Measurements from ENCODE around the gene GRK4. TPM values are rescaled to one million over a fixed set of nuclear protein-coding genes. Genes with fewer than 3 reads are reported as not detected.
A peak's percentile ranks its signal among the peaks of the same experiment; 100 is the strongest.

GRK4 gene
- total RNA-seq, 5 donors from 2014 or later (not counting 1 experiment from before 2014, with no cell fraction given): 1.8 to 4.8 (median 2.5) TPM

DNA sequence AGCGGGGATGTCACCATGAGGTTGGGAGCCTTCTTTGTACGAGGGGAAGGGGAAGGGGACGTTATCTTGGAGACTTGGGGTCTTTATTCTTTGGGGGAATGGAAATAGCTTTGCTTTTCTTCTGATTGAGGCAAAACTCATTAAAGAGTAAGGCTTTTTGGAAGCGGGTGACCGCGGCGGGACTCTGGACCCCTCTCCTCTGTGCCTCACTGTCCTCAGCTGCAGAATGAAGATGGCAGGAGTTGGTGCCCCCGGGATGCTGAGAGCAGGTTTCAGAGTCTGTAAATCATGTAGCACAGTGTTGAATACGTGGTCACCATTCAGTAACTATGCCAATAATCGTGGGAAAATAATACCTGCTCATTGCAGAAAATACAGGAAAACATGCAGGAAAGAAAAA, 78.9 kb downstream of the GRK4 start:
- H3K9me3 ChIP-seq: no peaks in the 10 kb centered on the region
- H3K27me3 ChIP-seq (replicated peaks in 1 of 2; ENCODE audit: control insufficient read depth in 2 of 2, extremely low read depth in 1 of 2, insufficient read depth in 2 of 2, low read length in 1 of 2): peaks cover 0 to 13% of the 10 kb centered on the region in 2 experiments
- ChIA-PET POLR2A (no interaction called here), CTCF (interaction anchor here in 1 of 2 donors (1.1 to 1.7 kb wide), 2 partner anchors 12 to 65 kb away, joined by 4 to 6 read pairs; no protein-coding TSS in a partner anchor)
- Mint-ChIP-seq H3K4me1 (peaks cover 50 to 62% (median 56%) of the 10 kb centered on the region in 3 donors), H3K36me3 (peaks cover 4% of the 10 kb centered on the region), H3K27me3 (peaks cover 0 to 4% of the 10 kb centered on the region in 2 donors), H3K4me3 (peak overlapping the region; percentile 79 to 93 (median 81)), H3K27ac (peak overlapping the region in 1 of 2 donors; percentile 85), H3K9me3 (peaks cover 0 to 5% (median 0%) of the 10 kb centered on the region in 3 donors)
- DNase-seq (no peak), ATAC-seq (replicated peaks in 1 of 4) (no peak)
- peaks cover 5 to 59% of the 10 kb centered on the region in 2 experiments for H3K4me1 ChIP-seq (ENCODE audit: control insufficient read depth in 1 of 2, extremely low read depth in 1 of 2, insufficient read depth in 2 of 2, low read length in 2 of 2)
- peak overlapping the region; percentile 75 for H3K27ac ChIP-seq (ENCODE audit: low read length)
- peak overlapping the region; percentile 65 to 67 for H3K4me3 ChIP-seq (ENCODE audit: control insufficient read depth in 1 of 2, extremely low read depth in 1 of 2, low read length in 1 of 2)
- 75% methylated on average over 10 of the region's 10 CpGs for WGBS (ENCODE audit: insufficient coverage)
- no peaks in the 10 kb centered on the region for H3K36me3 ChIP-seq (ENCODE audit: control insufficient read depth in 2 of 2, extremely low read depth in 1 of 2, insufficient read depth in 1 of 2, low read length in 1 of 2)

- CTCF ChIA-PET: no interaction called here
- no peak overlapping the region for H3K27ac ChIP-seq (ENCODE audit: low read length)
- H3K27me3 ChIP-seq (replicated peaks in 1 of 2; ENCODE audit: control insufficient read depth in 2 of 2, extremely low read depth in 1 of 2, insufficient read depth in 2 of 2, low read length in 1 of 2): peaks cover 0 to 3% of the 10 kb centered on the region in 2 experiments
- Mint-ChIP-seq H3K36me3 (peaks cover 4% of the 10 kb centered on the region), H3K4me1 (peaks cover 49 to 61% (median 57%) of the 10 kb centered on the region in 3 donors), H3K9me3 (peaks cover 0 to 5% (median 0%) of the 10 kb centered on the region in 3 donors), H3K27me3 (no peaks in the 10 kb centered on the region), H3K4me3 (peak overlapping the region in 1 of 3 donors; percentile 27), H3K27ac (no peak overlapping the region)
- 97% methylated on average over 3 of the region's 11 CpGs for WGBS (ENCODE audit: insufficient coverage)
- no peaks in the 10 kb centered on the region for H3K36me3 ChIP-seq (ENCODE audit: control insufficient read depth in 2 of 2, extremely low read depth in 1 of 2, insufficient read depth in 1 of 2, low read length in 1 of 2)
- POLR2A ChIA-PET: no interaction called here
- H3K4me1 ChIP-seq (ENCODE audit: control insufficient read depth in 1 of 2, extremely low read depth in 1 of 2, insufficient read depth in 2 of 2, low read length in 2 of 2): peaks cover 4 to 58% of the 10 kb centered on the region in 2 experiments
- ATAC-seq (replicated peaks in 1 of 4): no peak
- H3K4me3 ChIP-seq (ENCODE audit: control insufficient read depth in 1 of 2, extremely low read depth in 1 of 2, low read length in 1 of 2): no peak overlapping the region
- no peak for DNase-seq
- H3K9me3 ChIP-seq: no peaks in the 10 kb centered on the region
These were observed 80.1 kb downstream of the GRK4 start for GRCh38 chr4:3043282-3044020.

DNA sequence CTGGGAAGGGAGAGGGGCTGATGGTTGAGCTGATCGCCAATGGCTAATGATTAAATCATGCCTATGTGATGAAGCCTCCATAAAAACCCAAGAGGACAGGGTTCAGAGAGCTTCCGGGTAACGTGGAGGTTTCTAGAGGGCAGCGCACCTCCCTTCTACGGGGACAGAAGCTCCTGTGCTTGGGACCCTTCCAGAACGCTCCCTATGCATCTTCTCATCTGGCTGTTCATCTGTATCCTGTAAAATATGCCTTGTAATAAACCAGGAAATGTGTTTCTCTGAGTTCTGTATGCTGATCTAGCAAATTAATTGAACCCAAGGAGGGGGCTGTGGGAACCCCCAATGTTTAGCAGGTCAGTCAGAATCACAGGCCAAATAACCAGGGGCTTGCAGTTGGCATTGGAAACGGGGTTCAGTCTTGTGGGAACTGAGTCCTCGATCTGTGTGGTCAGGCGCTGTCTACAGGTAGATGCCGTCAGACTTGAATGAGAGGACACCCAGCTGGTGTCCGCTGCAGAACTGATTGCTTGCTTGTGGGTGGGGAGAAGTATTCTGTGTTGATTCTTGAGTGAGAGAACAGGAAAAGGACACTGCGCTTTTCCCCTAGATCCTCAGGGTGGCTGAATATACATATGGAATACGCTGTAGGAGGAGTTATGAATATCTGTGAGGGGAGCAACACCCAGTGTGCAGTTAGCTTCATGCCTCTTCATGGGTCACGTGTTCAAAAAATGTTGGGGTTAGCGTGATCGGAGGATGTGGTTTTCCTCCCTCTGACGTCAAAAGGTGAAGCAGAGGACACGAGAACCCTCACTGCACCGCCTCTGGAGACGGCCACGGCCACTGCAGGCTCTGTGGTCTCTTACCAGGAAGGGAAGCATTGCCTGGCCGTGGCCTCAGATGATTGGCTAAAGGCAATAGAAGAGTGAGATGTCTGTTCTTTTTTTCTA, 81.8 kb downstream of the GRK4 start:
- Histone ChIP-seq H3K9me3 (no peaks in the 10 kb centered on the region), H3K27ac (ENCODE audit: low read length) (peak overlapping the region; percentile 5), H3K4me3 (ENCODE audit: control insufficient read depth in 1 of 2, extremely low read depth in 1 of 2, low read length in 1 of 2) (no peak overlapping the region), H3K4me1 (ENCODE audit: control insufficient read depth in 1 of 2, extremely low read depth in 1 of 2, insufficient read depth in 2 of 2, low read length in 2 of 2) (peaks cover 4 to 54% of the 10 kb centered on the region in 2 experiments), H3K36me3 (ENCODE audit: control insufficient read depth in 2 of 2, extremely low read depth in 1 of 2, insufficient read depth in 1 of 2, low read length in 1 of 2) (no peaks in the 10 kb centered on the region), H3K27me3 (replicated peaks in 1 of 2; ENCODE audit: control insufficient read depth in 2 of 2, extremely low read depth in 1 of 2, insufficient read depth in 2 of 2, low read length in 1 of 2) (no peaks in the 10 kb centered on the region)
- Mint-ChIP-seq H3K27ac (peak overlapping the region; percentile 37 to 76), H3K36me3 (peaks cover 4% of the 10 kb centered on the region), H3K4me3 (peak overlapping the region; percentile 23 to 64 (median 58)), H3K9me3 (peaks cover 0 to 5% (median 0%) of the 10 kb centered on the region in 3 donors), H3K27me3 (no peaks in the 10 kb centered on the region), H3K4me1 (peaks cover 47 to 57% (median 55%) of the 10 kb centered on the region in 3 donors)
- 55% methylated on average over 15 of the region's 22 CpGs for WGBS (ENCODE audit: insufficient coverage)
- ChIA-PET CTCF (no interaction called here), POLR2A (interaction anchor here in 1 of 2 donors (0.7 kb wide), 1 partner anchor 262 kb away, joined by 3 read pairs; no protein-coding TSS in a partner anchor)
- ATAC-seq (replicated peaks in 1 of 4) (peak; percentile 52 to 74 (median 62)), DNase-seq (peak; percentile 22 to 90 (median 81))

GRCh38 chr4:3046162-3046561, 82.8 kb downstream of the GRK4 start:
- Mint-ChIP-seq H3K4me1 (peaks cover 46 to 52% (median 50%) of the 10 kb centered on the region in 3 donors), H3K4me3 (no peak overlapping the region), H3K27ac (no peak overlapping the region), H3K36me3 (peaks cover 4% of the 10 kb centered on the region), H3K27me3 (no peaks in the 10 kb centered on the region), H3K9me3 (peaks cover 0 to 5% (median 0%) of the 10 kb centered on the region in 3 donors)
- peak in 1 of 35 experiments; percentile 11 for DNase-seq
- H3K9me3 ChIP-seq: no peaks in the 10 kb centered on the region
- H3K4me1 ChIP-seq (ENCODE audit: control insufficient read depth in 1 of 2, extremely low read depth in 1 of 2, insufficient read depth in 2 of 2, low read length in 2 of 2): peaks cover 4 to 46% of the 10 kb centered on the region in 2 experiments
- no peak for ATAC-seq (replicated peaks in 1 of 4)
- H3K36me3 ChIP-seq (ENCODE audit: control insufficient read depth in 2 of 2, extremely low read depth in 1 of 2, insufficient read depth in 1 of 2, low read length in 1 of 2): no peaks in the 10 kb centered on the region
- peak overlapping the region; percentile 5 for H3K27ac ChIP-seq (ENCODE audit: low read length)
- CTCF ChIA-PET: no interaction called here
- POLR2A ChIA-PET: no interaction called here
- no peak overlapping the region for H3K4me3 ChIP-seq (ENCODE audit: control insufficient read depth in 1 of 2, extremely low read depth in 1 of 2, low read length in 1 of 2)
- no peaks in the 10 kb centered on the region for H3K27me3 ChIP-seq (replicated peaks in 1 of 2; ENCODE audit: control insufficient read depth in 2 of 2, extremely low read depth in 1 of 2, insufficient read depth in 2 of 2, low read length in 1 of 2)
- WGBS (ENCODE audit: insufficient coverage): 90% methylated on average over 3 of the region's 7 CpGs

- Histone ChIP-seq H3K4me1 (ENCODE audit: control insufficient read depth in 1 of 2, extremely low read depth in 1 of 2, insufficient read depth in 2 of 2, low read length in 2 of 2) (peaks cover 4 to 42% of the 10 kb centered on the region in 2 experiments), H3K36me3 (ENCODE audit: control insufficient read depth in 2 of 2, extremely low read depth in 1 of 2, insufficient read depth in 1 of 2, low read length in 1 of 2) (no peaks in the 10 kb centered on the region), H3K9me3 (no peaks in the 10 kb centered on the region), H3K4me3 (ENCODE audit: control insufficient read depth in 1 of 2, extremely low read depth in 1 of 2, low read length in 1 of 2) (no peak overlapping the region), H3K27me3 (replicated peaks in 1 of 2; ENCODE audit: control insufficient read depth in 2 of 2, extremely low read depth in 1 of 2, insufficient read depth in 2 of 2, low read length in 1 of 2) (no peaks in the 10 kb centered on the region), H3K27ac (ENCODE audit: low read length) (no peak overlapping the region)
- DNase-seq (no peak), ATAC-seq (replicated peaks in 1 of 4) (no peak)
- CTCF ChIA-PET: interaction anchor here in 1 of 2 donors (0.6 kb wide), 1 partner anchor 14 kb away, joined by 5 read pairs; no protein-coding TSS in a partner anchor
- peaks cover 0 to 5% (median 0%) of the 10 kb centered on the region in 3 donors for H3K9me3 Mint-ChIP-seq
- peaks cover 4% of the 10 kb centered on the region for H3K36me3 Mint-ChIP-seq
- H3K27ac Mint-ChIP-seq: no peak overlapping the region
- no peaks in the 10 kb centered on the region for H3K27me3 Mint-ChIP-seq
- H3K4me1 Mint-ChIP-seq: peaks cover 41 to 48% (median 46%) of the 10 kb centered on the region in 3 donors
- POLR2A ChIA-PET: no interaction called here
- peak overlapping the region in 2 of 3 donors; percentile 45 to 56 for H3K4me3 Mint-ChIP-seq
- WGBS (ENCODE audit: insufficient coverage): no CpG with 5 or more reads among the region's 4 CpGs
These were observed 83.3 kb downstream of the GRK4 start for GRCh38 chr4:3046623-3047022.
